Measurements from ENCODE around the gene PLOD3.

- TF ChIP-seq POLR2A (IDR thresholded peaks at IDR 0.05), result no peak
- TF ChIP-seq, protein P1, sequence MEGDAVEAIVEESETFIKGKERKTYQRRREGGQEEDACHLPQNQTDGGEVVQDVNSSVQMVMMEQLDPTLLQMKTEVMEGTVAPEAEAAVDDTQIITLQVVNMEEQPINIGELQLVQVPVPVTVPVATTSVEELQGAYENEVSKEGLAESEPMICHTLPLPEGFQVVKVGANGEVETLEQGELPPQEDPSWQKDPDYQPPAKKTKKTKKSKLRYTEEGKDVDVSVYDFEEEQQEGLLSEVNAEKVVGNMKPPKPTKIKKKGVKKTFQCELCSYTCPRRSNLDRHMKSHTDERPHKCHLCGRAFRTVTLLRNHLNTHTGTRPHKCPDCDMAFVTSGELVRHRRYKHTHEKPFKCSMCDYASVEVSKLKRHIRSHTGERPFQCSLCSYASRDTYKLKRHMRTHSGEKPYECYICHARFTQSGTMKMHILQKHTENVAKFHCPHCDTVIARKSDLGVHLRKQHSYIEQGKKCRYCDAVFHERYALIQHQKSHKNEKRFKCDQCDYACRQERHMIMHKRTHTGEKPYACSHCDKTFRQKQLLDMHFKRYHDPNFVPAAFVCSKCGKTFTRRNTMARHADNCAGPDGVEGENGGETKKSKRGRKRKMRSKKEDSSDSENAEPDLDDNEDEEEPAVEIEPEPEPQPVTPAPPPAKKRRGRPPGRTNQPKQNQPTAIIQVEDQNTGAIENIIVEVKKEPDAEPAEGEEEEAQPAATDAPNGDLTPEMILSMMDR (IDR thresholded peaks at IDR 0.05), result no peak
These were observed 8.3 kb upstream of the PLOD3 start for GRCh38 chr7:101225650-101226049.

All from vagina (tissue), 2 donors.